Endothelial cell of umbilical vein (primary cell): ENCODE results near the gene TRAK1. TPM values are rescaled to one million over a fixed set of nuclear protein-coding genes. Genes with fewer than 3 reads are reported as not detected.

ENCODE experiments used
- BruUV-seq: library from RNA; stranded (reverse); fragments of 400-500 nt; replicated peaks from 2 replicates; lab custom pipeline; 2021; lab: Mats Ljungman, UMichigan
- CTCF ChIA-PET: fragments of 300-600, 350-600 bp; sonication (Branson Sonifier 250); formaldehyde crosslinking; loops from one replicate; lab custom pipeline; 2021; ENCODE audit warnings: antibody characterized with exemption, inconsistent platforms; lab: Charles Lee
- POLR2A ChIA-PET: fragments of 300-600, 350-600 bp; sonication (Branson Sonifier 250); formaldehyde crosslinking; loops from one replicate; lab custom pipeline; 2021; ENCODE audit warnings: antibody characterized with exemption, inconsistent platforms; lab: Charles Lee
- DNase-seq: peaks from one replicate; pipeline ENCODE4 v3.0.0-alpha.2; 2011; ENCODE audit warnings: low read depth, low spot score
- FAIRE-seq: peaks from 2 replicates; lab custom pipeline; 2011; peaks lifted over from hg19 to GRCh38; lab: Jason Lieb, UNC
- H2AFZ ChIP-seq: 2 replicates; pipeline ENCODE4 v1.6.0; 2012; ENCODE audit warnings: low read depth, low read length, control low read depth, inconsistent platforms
- H3K27ac ChIP-seq: 2 replicates; pipeline ENCODE4 v1.5.1; 2011; ENCODE audit warnings: low read depth, mild to moderate bottlenecking, control low read depth, low read length, moderate library complexity; ENCODE audit not compliant: insufficient read depth
- H3K27me3 ChIP-seq, 2 experiments: 2 replicates each; pipeline versions ENCODE4 v1.6.0 to v1.6.1; 2011; ENCODE audit warnings: low read length in 2 of 2, mixed read lengths in 1 of 2; ENCODE audit not compliant: control insufficient read depth in 2 of 2, insufficient read depth in 2 of 2
- H3K36me3 ChIP-seq, 2 experiments: 2 replicates in 1 of 2; 3 replicates in 1 of 2; pipeline ENCODE4 v1.5.1; 2011; ENCODE audit warnings: low read length in 2 of 2, mild to moderate bottlenecking in 1 of 2, moderate library complexity in 1 of 2; ENCODE audit not compliant: control insufficient read depth in 2 of 2, insufficient read depth in 2 of 2; ENCODE audit errors: extremely low read depth in 1 of 2
- H3K4me1 ChIP-seq: 3 replicates; pipeline ENCODE4 v1.5.1; 2011; ENCODE audit warnings: mild to moderate bottlenecking, low read length; ENCODE audit not compliant: control insufficient read depth, insufficient read depth; ENCODE audit errors: extremely low read depth
- H3K4me2 ChIP-seq: 2 replicates; pipeline ENCODE4 v1.6.1; 2011; ENCODE audit warnings: low read length, control low read depth, mixed read lengths; ENCODE audit not compliant: insufficient read depth
- H3K4me3 ChIP-seq, 3 experiments: fragments of 200-600 bp in 1 of 3; sonication (generic), shearing (Covaris generic) in 1 of 3; replicated peaks in 1 of 3; 2 replicates each; pipeline ENCODE4 v1.5.1; 2011 to 2016; ENCODE audit warnings: control low read depth in 3 of 3, low read length in 3 of 3, mild to moderate bottlenecking in 2 of 3, inconsistent platforms in 1 of 3, low read depth in 1 of 3, moderate library complexity in 1 of 3; ENCODE audit not compliant: insufficient read depth in 1 of 3
- H3K79me2 ChIP-seq: 2 replicates; pipeline ENCODE4 v1.6.0; 2012; ENCODE audit warnings: low read length, inconsistent platforms; ENCODE audit not compliant: control insufficient read depth, insufficient read depth
- H3K9ac ChIP-seq: replicated peaks from 2 replicates; pipeline ENCODE3; 2011; ENCODE audit warnings: low read length, control low read depth; ENCODE audit not compliant: insufficient read depth; ENCODE audit errors: extremely low read depth
- H3K9me1 ChIP-seq: replicated peaks from 3 replicates; pipeline ENCODE4 v1.6.0; 2011; ENCODE audit warnings: mild to moderate bottlenecking, low read length; ENCODE audit not compliant: control insufficient read depth, insufficient read depth; ENCODE audit errors: extremely low read depth
- H3K9me3 ChIP-seq: replicated peaks from 2 replicates; pipeline ENCODE4 v1.5.1; 2012; ENCODE audit warnings: low read length, inconsistent platforms; ENCODE audit not compliant: control insufficient read depth, insufficient read depth
- H4K20me1 ChIP-seq: replicated peaks from 2 replicates; pipeline ENCODE3; 2011; ENCODE audit warnings: mild to moderate bottlenecking, low read length; ENCODE audit not compliant: control insufficient read depth, insufficient read depth; ENCODE audit errors: extremely low read depth
- CTCF ChIP-seq, 2 donors: IDR thresholded peaks; 1 replicate in 1 of 2; 2 replicates in 1 of 2; pipeline ENCODE4 v1.5.1; 2011; ENCODE audit warnings: low read length in 2 of 2, mild to moderate bottlenecking in 2 of 2, moderate library complexity in 2 of 2, control low read depth in 1 of 2, inconsistent platforms in 1 of 2, low read depth in 1 of 2; ENCODE audit not compliant: insufficient read depth in 1 of 2; ENCODE audit errors: extremely low read depth in 1 of 2
- EZH2 ChIP-seq: IDR thresholded peaks from 2 replicates; pipeline ENCODE4 v1.6.1; 2012; ENCODE audit warnings: borderline replicate concordance, low read depth, mild to moderate bottlenecking, moderate library complexity, low read length, inconsistent platforms; ENCODE audit not compliant: severe bottlenecking
- FOS ChIP-seq: IDR thresholded peaks from 2 replicates; pipeline ENCODE4 v1.6.1; 2011; ENCODE audit warnings: mild to moderate bottlenecking, low read length, moderate library complexity, borderline replicate concordance; ENCODE audit not compliant: insufficient read depth
- GATA2 ChIP-seq: IDR thresholded peaks from 2 replicates; pipeline ENCODE4 v1.7.0; 2011; ENCODE audit warnings: low read depth, mild to moderate bottlenecking, moderate library complexity, mixed read lengths, low read length; ENCODE audit not compliant: insufficient read length, insufficient read depth
- JUN ChIP-seq: IDR thresholded peaks from 2 replicates; pipeline ENCODE4 v1.6.1; 2011; ENCODE audit warnings: borderline replicate concordance, low read depth; ENCODE audit not compliant: insufficient read length, insufficient read depth
- MAX ChIP-seq: IDR thresholded peaks from 2 replicates; pipeline ENCODE4 v1.6.1; 2011; ENCODE audit not compliant: insufficient read depth, insufficient read length
- MYC ChIP-seq: IDR thresholded peaks from one replicate; pipeline ENCODE4 v1.6.1; 2011; ENCODE audit warnings: mild to moderate bottlenecking, low read depth, low read length
- POLR2A ChIP-seq: IDR thresholded peaks from 2 replicates; pipeline ENCODE4 v1.6.1; 2012; ENCODE audit warnings: low read depth, mild to moderate bottlenecking, control low read depth, low read length
- POLR2AphosphoS5 ChIP-seq: IDR thresholded peaks from 2 replicates; pipeline ENCODE4 v1.6.1; 2012; ENCODE audit warnings: low read depth, mild to moderate bottlenecking, control low read depth, low read length, moderate library complexity; ENCODE audit not compliant: insufficient read depth
- dilution Hi-C: fragments of 300-500 bp; cut with MboI; formaldehyde crosslinking; loops from one replicate; pipeline ENCODE4 v1.15.0; 2019; ENCODE audit warnings: low sequenced_read_pairs; ENCODE audit not compliant: extremely low pct_ligation_motif_present
- intact Hi-C: fragments of 100-400 bp; cut with micrococcal nuclease; formaldehyde crosslinking; loops from one replicate; pipeline ENCODE4 v1.10.0; 2022
- polyA plus RNA-seq, 4 experiments: library from polyadenylated mRNA; depleted of rRNA in 3 of 4; stranded (reverse) in 3 of 4; unstranded in 1 of 4; fragments of >200 nt; gene quantifications; 2 replicates each; pipeline versions ENCODE4 v1.2.1 to v1.2.3, GENCODE V29; 2011 to 2012; ENCODE audit warnings: missing spikeins in 1 of 4
- total RNA-seq: library from RNA; stranded (reverse); gene quantifications from 2 replicates; pipeline ENCODE4 v1.2.3, GENCODE V29; 2021

The TRAK1 gene
- total and polyA plus RNA-seq, 2 donors (not counting 3 experiments of a cell fraction or from before 2014, with no cell fraction given) = 38.5 to 59.6 TPM

GRCh38 chr3:42174679-42175385, 83.7 kb downstream of the TRAK1 start:
- no peak overlapping the region for H3K4me3 ChIP-seq
- dilution Hi-C loops = no loop called here
- H3K4me1 ChIP-seq = peaks cover 10% of the 10 kb centered on the region
- no TSS peak for BruUV-seq
- FAIRE-seq (no peak), DNase-seq (no peak)
- no peak overlapping the region for H3K27ac ChIP-seq
- no peak overlapping the region for H3K4me2 ChIP-seq
- H3K9me3 ChIP-seq = no peaks in the 10 kb centered on the region
- POLR2A ChIA-PET = no interaction called here
- H2AFZ ChIP-seq = no peak overlapping the region
- no peaks in the 10 kb centered on the region for H3K9me1 ChIP-seq
- H3K36me3 ChIP-seq = peaks cover 0 to 8% of the 10 kb centered on the region in 2 experiments
- no peaks in the 10 kb centered on the region for H3K27me3 ChIP-seq
- TF ChIP-seq POLR2A (no peak), CTCF (IDR thresholded peaks at IDR 0.05; ENCODE audit: extremely low read depth in 1 of 2, insufficient read depth in 1 of 2, low read depth in 1 of 2, low read length in 2 of 2) (no peak), MAX (no peak), FOS (no peak), JUN (no peak), GATA2 (no peak), POLR2AphosphoS5 (no peak), MYC (no peak), EZH2 (no peak)
- peaks cover 42% of the 10 kb centered on the region for H3K79me2 ChIP-seq
- H4K20me1 ChIP-seq = peaks cover 3% of the 10 kb centered on the region
- intact Hi-C loops = no loop called here
- CTCF ChIA-PET = interaction anchor here (1.0 to 1.5 kb wide), 4 partner anchors 10 to 75 kb away, joined by 3 to 5 read pairs (median 4); no protein-coding TSS in a partner anchor
- no peak overlapping the region for H3K9ac ChIP-seq
